ENCODE data around the gene DNAI1.

Gene DNAI1

GRCh38 chr9:34541540-34541939 is 82.9 kb downstream of the DNAI1 start:
- DNase-seq (ENCODE audit: low spot score) = no peak

GRCh38 chr9:34544035-34544434 is 85.4 kb downstream of the DNAI1 start:
- DNase-seq (ENCODE audit: low spot score) = no peak

GRCh38 chr9:34545497-34545896 is 86.9 kb downstream of the DNAI1 start:
- no peak for DNase-seq (ENCODE audit: low spot score)

- DNase-seq (ENCODE audit: low spot score) = no peak
These were observed 87.7 kb downstream of the DNAI1 start for GRCh38 chr9:34546102-34546833.

GRCh38 chr9:34546834-34547827 is 88.5 kb downstream of the DNAI1 start:
- DNase-seq (ENCODE audit: low spot score) = peak; percentile 62

- peak; percentile 43 for DNase-seq (ENCODE audit: low spot score)
These were observed 89.5 kb downstream of the DNAI1 start for GRCh38 chr9:34547960-34548611.

- no peak for DNase-seq (ENCODE audit: low spot score)
These were observed 90.8 kb downstream of the DNAI1 start for GRCh38 chr9:34549407-34549732.

- DNase-seq (ENCODE audit: low spot score) = no peak
These were observed 91.5 kb downstream of the DNAI1 start for GRCh38 chr9:34550016-34550680.

- no peak for DNase-seq (ENCODE audit: low spot score)
These were observed 92.2 kb downstream of the DNAI1 start for GRCh38 chr9:34550681-34551270.

GRCh38 chr9:34551751-34552605 is 93.4 kb downstream of the DNAI1 start:
- DNase-seq (ENCODE audit: low spot score) = no peak

GRCh38 chr9:34552606-34552981 is 94.0 kb downstream of the DNAI1 start:
- peak; percentile 54 for DNase-seq (ENCODE audit: low spot score)

- no peak for DNase-seq (ENCODE audit: low spot score)
These were observed 94.4 kb downstream of the DNAI1 start for GRCh38 chr9:34552986-34553385.

- DNase-seq (ENCODE audit: low spot score) = no peak
These were observed 95.0 kb downstream of the DNAI1 start for GRCh38 chr9:34553511-34554021.

- DNase-seq (ENCODE audit: low spot score) = peak; percentile 49
These were observed 95.8 kb downstream of the DNAI1 start for GRCh38 chr9:34554211-34555001.

GRCh38 chr9:34555002-34555348 is 96.4 kb downstream of the DNAI1 start:
- no peak for DNase-seq (ENCODE audit: low spot score)

- no peak for DNase-seq (ENCODE audit: low spot score)
These were observed 96.9 kb downstream of the DNAI1 start for GRCh38 chr9:34555500-34555899.

- no peak for DNase-seq (ENCODE audit: low spot score)
These were observed 97.4 kb downstream of the DNAI1 start for GRCh38 chr9:34555936-34556525.

- no peak for DNase-seq (ENCODE audit: low spot score)
These were observed 98.3 kb downstream of the DNAI1 start for GRCh38 chr9:34556949-34557348.
